SIG-M5 treated with dmso at 0.1 percent for 504 hours (cell line): ENCODE results near the gene PTCD3.

Source experiments
- DNase-seq: peaks from one replicate; lab custom pipeline; 2025; ENCODE audit not compliant: unreplicated experiment; lab: John Stamatoyannopoulos, UW

The PTCD3 gene

DNA sequence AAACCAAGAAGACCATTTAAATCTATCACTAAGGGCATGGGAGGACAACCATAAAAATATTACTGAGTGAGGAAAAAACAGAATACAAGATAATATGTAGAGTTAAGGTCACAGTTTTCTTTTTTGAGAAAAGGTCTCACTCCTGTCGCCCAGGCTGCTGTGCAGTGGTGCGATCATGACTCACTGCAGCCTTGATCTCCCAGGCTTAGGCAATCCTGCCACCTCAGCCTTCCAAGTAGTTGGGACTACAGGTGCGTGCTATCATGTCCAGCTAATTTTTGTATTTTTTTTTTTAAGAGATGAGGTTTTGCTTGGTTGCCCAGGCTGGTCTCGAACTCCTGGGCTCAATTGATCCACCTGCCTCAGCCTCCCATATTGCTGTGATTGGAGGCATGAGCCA lies 24.3 kb upstream of the PTCD3 start:
- DNase-seq, result no peak

DNA sequence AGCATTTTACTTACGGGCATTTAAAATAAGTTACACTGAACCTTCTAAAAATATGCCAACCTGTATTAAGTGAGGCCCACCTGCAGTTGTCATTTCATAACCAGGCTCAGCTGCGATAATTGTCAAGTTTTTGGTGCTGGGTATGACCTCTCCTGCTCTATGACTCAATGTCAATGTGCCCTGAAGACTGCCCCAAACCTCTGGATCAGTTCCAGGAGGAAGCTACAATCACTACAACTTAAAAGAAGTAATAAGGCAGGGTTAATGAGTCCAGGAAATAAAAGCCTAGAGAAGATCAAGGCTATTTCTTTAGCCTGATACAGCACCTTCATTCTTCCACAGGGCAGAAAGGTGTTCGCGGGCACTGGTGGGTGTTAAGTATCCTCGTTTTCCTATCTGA lies 23.3 kb upstream of the PTCD3 start:
- DNase-seq, result no peak

DNA sequence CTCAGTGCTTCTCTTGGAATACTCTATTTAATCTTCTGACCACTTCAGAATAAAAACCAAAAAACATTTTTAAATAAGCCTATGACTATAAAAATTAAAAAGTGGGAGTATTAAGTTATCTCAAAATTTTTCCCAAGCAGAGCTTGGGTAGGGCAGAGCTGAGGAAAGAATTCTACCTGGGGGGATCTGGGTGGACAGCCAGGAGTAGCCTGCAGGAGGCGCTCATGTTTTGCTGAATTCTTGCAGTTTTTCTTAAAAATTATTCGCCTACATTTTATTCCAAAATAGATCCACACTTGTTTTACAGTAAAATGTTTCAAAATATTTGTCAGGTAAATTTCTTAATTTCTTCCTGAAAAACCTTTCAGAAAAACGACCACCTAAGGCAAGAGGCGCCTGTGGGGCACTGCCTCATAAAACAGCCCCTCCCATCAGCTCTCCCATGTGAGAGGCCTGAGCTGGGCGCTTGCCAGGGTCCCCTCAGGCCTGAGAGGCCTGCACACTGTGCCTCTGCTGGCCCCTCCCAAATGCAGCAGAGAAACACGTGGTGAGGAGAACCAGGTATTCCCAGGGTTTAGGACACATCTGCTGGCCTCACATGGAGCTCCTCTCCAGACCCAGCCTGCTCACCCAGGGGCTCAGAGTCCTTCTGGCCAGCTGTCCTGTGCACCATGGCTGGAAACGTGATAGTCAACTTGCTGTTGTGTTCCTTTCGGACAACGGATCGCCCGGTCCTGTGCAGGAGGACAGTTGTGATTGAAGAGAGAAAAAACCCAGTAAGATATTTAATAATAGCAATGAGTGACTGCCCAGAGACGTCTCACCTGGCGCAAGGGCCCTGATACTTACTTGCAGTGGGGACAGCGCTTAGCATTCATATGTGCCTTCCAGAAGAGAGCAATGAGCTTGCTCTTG lies 17.8 kb upstream of the PTCD3 start:
- DNase-seq, result no peak

DNA sequence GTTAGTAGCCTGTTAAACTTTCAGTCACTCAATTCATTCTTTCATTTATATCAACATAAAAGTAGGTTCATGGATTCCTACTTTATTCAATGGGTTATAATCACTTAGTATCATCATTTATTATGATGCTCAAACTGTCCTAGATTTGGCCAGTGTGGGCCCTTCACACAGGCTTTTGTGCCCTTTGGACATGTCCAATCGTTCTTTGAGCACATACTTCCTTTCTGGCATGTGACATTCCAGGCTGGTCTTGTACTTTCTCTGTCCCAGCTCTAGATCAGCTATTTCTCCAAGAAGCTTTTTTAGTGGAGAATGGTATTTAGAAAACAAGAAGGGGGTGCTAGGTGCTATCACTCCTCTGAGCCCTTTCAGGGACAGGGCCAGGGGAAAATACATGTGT lies 11.8 kb upstream of the PTCD3 start:
- no peak for DNase-seq

DNA sequence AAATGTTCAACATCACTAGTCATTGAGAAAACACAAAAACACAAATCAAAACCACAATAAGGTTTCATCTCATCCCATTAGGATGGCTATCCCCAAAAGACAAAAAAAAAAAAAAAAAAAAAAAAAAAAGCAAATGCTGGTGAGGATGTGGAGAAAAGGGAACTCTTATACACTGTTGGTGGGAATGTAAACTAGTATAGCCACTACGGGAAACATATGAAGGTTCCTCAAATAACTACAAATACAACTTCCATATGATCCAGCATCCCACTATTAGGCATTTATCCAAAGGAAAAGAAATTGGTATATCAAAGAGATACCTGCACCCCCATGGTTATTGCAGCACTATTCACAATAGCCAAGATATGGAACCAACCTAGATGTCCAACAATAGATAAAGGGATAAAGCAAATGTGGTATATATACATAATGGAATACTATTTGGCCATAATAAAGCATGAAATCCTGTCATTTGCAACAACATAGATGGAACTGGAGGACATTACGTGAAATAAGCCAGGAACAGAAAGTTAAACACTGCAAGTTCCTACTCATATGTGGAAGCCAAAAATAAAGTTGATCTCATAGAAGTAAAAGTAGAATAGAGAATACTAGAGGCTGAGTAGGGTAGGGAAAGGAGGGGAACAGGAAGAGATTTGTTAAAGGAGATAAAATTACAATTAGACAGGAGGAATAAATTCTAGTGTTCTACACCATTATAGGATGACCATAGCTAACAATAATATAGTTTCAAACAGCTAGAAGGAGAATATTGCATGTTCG lies 8.7 kb upstream of the PTCD3 start:
- DNase-seq, result no peak

DNA sequence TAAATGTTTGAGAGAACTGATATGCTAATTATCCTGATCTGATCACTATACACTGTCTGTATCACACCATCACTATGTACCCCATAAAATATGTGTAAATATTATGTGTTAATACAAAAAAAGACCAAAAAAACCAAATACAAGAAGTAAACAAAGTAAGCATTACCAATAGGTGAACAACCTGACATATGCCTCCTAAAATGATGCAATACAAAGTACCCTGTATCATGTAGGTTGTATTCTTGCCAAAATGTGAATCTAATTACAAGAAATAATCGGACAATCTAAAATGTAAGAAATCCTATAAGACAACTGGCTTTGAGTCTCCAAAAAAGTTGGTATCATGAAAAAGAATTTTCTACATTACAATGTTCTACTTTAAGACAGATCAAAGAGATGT lies 8.1 kb upstream of the PTCD3 start:
- no peak for DNase-seq

DNA sequence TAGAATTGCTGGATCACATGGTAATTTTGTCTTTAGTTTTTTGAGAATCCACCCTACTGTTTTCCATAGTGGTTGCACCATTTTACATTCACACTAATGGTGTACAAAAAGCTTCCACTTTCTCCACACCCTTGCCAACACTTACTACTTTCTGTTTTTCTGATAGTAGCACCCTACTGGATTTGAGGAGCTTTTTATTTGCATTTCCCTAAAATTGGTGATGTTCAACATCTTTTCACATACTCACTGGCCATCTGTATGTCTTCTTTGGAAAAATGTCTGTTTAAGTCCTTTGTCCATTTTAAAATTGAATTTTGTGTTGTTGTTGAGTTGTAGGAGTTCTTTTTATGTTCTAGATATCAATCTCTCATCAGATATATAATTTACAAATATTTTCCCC lies 3.9 kb upstream of the PTCD3 start:
- DNase-seq, result no peak

DNA sequence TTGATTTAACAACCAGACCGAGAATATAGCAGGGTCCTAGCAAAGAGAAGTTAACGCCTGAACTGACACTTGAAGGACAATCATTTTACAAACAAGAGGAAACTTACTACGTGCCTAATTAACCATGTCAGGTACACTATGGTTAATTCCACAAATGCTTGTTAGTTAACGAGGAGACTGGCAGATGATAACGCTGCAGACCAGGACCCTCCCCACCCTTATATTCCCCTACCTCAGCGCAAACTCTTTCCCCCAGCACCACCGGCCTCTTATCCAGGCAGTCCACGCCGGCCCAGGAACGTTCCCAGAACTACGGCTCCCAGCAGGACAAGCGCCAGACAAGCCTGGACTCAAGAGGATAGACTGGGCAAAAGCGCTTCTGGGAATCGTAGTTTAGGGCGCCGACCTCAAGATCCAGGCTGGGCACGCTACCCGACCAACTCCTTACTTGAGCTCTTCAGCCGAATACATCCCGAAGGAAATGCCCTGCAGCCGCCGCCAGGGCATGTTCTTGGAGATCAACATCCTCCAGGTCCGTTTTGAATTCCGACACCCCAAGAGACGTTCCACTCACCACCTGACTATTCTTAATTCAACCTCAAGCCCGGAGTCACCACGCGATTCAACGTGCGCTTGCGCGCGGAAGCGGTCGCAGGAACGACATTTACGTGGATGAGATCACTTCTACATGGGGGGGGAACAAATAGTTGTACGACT lies 625 bp upstream of the PTCD3 start, which contains the start of gene POLR1A:
POLR1A (minus strand) TSS at position 635 of the 717 bp plus-strand sequence; CDS start at position 525, 110 bp downstream.
- DNase-seq, result peak; percentile 95

DNA sequence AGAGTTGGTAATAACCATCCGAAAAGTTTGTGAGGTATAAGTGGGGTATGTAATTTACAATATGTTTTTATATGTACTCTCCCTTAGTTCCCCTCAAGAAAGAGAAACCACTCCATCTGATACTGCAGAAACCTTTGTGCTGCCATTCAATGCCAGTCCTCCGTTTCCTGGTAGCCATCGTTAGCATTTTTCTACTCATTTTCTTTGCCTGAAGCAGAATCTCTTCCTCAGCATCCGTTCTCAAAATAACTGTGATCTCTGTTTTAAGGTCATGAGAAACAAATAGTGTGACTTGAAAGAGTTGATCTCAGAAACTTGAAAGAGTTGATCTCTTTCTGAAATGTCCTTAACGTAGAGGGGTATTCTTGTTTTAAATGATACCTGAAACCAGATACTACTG lies 996 bp downstream of the PTCD3 start:
- peak; percentile 25 for DNase-seq

DNA sequence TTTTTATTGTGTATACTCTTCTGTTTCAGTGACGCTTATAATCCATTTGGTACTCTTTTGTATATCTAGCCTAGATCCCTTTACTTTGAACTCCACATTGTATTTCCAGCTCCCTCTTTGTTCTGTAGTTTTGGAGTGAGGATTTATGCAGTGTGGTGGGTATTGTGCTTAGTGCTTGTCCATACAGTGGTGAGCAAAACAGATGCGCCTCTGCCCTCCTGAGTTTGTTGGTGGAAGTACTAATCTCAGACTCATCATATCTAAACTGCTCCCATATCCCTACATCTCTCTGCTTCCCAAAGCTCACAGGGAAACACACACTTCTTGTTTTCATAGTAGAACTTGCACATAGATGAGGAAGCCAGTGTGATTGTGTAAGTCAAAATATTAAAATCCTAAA lies 12.1 kb downstream of the PTCD3 start:
- no peak for DNase-seq

DNA sequence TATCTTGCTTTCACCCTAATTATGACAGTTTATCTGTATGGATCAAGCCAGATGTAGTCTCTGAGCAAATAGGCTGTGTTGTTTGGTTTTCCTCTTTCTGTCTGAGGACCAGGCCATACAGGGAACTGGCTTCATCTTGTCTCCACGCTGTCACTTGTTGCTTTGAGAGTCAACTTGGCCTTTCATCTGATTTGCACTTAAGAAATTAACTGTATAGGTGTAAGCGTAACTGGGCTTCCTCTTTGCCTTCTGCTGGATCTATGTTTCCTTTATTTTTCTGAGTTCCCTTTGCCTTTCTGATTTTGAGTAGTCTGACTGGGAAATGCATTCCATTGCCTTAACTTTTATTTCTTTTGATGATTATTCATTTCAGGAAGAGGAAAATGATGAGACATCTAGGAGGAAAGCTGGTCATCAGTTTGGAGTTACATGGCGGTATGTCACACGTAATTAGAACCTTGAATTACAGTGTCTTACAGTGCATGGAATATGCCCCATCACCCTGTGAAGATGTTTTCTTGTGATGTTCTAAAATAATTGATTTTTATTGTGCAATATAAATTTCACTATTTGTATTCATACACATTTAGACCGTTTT lies 17.4 kb downstream of the PTCD3 start:
- no peak for DNase-seq

DNA sequence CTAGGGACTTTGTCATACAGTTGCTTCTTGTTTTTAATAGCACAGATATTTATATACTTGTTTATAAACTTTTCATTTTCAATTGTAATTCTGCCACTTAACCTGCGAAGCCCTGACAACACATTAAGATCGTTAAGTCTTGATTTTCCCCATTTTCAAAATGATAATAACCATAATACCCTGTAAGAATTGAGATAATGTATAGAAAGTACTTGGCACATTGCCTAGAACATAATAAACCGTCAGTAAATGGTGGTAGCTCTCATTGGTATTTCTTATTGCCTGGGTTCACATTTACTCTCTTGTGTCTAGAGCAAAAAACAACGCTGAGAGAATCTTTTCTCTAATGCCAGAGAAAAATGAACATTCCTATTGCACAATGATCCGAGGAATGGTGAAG lies 18.6 kb downstream of the PTCD3 start:
- no peak for DNase-seq

DNA sequence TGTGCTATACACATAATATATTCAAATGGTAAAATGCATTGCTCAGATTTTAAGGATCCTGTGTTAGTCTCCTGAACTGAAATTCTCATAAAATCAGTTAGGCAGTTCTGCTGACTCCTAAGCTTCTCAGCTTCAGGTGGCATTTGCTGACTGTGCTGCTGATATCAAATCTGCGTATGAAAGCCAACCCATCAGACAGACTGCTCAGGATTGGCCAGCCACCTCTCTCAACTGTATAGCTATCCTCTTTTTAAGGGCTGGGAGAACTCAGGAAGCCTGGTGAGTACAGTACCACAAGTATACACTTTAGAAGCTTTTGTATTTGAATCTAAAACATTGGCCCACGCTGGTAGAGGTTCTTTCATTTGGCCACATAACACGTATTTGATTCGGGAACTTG lies 28.7 kb downstream of the PTCD3 start:
- no peak for DNase-seq

DNA sequence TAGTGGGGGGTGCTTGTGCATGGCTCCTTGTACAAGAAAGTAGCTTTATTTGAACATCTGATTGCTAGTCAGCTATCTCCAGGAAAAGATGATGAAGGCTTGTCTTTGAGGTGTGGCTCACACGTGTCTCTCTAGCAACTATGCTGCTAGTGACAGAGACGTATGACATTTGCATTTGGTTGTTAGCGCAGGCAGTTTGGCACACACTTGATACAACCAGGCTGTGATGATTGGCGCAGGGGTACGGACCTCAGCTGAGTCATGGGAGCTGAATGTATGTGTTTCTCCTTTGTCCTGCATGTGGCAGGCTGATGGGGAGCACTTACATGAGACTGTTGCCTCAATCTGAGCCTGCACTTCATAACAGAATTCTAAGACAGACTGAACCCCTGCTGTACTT lies 29.6 kb downstream of the PTCD3 start:
- DNase-seq, result no peak

DNA sequence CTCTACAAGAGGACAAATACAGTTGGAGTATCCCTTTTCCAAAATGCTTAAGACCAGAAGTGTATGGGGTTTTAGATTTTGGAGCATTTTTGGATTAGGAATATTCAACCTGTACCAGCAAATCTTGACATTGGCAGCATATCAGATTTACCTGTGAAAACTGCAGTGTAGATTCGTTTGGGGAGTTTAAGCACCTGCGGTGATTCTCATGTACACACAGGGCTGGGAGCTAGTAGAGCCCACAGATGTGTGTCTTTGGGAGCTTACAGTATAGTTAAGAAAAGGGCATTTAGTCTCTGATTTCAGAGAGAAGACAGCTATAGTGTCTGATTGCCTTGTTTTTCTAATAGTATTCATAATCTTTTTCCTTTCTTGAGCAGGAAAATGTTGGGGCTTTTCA lies 30.1 kb downstream of the PTCD3 start:
- DNase-seq, result no peak

DNA sequence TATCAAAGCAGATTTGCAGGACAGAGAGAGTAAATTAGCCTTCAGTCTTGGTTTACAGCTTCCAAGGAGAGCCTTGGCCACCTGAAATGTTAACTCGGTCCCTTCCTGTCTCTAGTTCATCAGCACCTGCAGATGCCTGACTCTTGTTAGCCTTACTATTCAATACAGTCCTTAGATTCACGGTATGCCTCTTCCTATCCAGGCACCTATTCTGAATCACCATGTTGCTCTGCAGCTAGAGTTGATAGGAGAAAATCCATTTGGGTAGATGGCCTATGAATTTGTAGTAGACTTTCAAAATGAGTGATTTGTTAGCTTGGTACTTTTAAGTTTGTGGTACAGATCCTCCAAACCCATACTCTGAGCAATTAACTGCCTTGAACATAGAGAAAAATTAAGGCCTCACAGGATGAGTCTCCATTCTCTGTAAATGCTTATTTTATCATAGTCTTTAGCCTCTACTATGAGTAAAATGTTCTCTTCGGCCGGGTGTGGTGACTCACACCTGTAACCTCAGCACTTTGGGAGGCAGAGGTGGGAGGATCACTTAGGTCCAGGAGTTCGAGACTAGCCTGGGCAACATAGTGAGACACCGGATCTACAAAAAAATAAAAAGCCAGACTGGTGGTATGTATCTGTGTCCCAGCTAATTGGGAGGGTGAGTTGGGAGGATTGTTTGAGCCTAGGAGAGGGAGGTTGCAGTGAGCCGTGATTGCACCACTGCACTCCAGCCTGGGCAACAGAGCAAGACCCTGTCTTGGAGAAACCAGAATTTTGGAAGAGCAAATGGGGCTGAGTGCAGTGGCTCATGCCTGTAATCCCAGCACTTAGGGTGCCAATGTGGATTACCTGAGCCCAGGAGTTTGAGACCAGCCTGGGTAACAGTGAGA lies 32.9 kb downstream of the PTCD3 start:
- DNase-seq, result no peak

DNA sequence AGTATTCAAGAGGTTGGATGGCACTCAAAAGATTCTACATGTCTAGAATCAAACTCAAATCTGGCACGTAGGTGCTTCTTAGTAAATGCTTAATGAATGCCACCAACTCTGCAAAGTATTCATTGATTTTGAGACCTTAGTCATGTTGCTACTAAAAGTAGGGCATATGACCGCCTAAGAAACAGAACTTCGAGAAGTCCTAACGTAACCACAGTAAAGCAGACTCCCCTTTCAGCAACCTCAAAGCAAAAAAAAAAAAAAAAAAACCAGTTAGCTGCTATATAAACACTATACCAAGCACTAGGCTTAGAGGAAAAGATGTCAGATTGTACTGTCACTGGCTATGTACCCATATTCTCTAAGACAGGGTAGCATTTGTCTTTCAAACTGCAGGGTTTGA lies 33.9 kb downstream of the PTCD3 start:
- DNase-seq, result no peak

DNA sequence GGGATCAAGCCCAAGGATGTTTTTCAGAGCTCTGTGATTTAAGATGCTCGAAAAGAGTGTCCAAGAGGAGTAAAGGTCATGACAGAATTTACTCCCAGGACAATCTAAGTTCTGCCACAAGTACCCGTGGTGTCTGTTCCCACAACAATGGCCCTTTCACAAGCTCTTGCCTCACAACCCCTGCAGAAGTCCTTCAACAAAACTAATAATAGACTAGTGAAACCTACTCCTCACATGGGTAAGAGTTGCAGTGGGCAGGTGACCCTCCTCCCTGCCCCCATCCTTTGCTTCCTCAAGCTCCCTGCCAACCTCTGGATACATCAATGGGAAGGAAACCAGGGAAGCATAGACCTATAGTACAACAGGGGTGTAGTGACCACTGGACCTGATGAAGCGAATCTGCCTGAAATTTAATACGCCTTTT lies 34.9 kb downstream of the PTCD3 start:
- no peak for DNase-seq

DNA sequence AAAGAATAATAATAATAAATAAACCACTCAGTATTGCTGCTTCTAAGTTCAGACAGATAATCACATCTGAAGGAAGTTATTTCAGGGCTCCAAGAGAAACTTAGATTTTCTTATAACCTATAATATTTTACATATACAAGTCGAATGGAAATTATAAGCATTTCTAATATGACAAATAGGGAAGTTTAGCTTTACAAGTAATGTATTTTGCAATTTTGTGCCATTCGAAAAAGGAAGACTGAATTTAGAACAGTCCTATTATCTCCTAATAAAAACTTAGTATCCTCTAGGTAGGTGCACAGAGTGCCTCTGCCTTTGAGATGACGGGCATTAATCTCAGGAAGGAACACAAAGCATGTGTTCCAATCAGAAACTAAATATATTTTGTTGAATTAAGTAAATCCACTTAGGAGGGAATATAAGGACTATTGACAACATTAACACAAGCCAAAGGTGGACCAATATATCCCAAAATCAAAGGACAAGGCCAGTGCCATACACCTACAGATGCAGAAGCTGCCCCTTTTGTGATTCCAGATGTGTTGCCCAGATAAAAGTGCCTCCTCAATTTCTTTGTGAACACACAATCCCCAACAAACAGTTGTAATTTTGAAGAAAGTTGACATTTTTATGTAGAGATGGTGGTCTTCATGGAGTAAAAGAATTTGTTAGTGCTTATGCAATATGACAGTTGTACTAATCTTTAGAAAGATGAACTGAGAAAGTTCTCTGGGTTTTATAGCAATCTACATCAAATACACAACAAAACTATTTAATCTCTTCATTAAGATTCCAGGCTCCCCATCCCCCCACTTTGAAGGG lies 36.6 kb downstream of the PTCD3 start:
- DNase-seq, result no peak
